ENCODE measurements around the gene MAEA. TPM values are rescaled to one million over a fixed set of nuclear protein-coding genes. Genes with fewer than 3 reads are reported as not detected.

MAEA gene
- total and polyA plus RNA-seq, 9 of the 15 experiments (the other 6 are each of a cell fraction or from before 2014, with no cell fraction given): 2.1 to 86.5 (median 45.0) TPM

- TF ChIP-seq CTCFL (IDR thresholded peaks at IDR 0.05; ENCODE audit: borderline replicate concordance, insufficient read depth, low read depth, low read length, poor library complexity, severe bottlenecking): no peak
- TF ChIP-seq CXXC5 (CRISPR knock-in tag; IDR thresholded peaks at IDR 0.05): peak; percentile 91
- TF ChIP-seq HDAC2 (IDR thresholded peaks at IDR 0.05): no peak
- TF ChIP-seq ZNF785 (CRISPR knock-in tag; IDR thresholded peaks at IDR 0.05): no peak
- no peak for TF ChIP-seq MEIS2 (IDR thresholded peaks at IDR 0.05; ENCODE audit: partially characterized antibody)
- no peak for TF ChIP-seq ZBTB8A (IDR thresholded peaks at IDR 0.05; ENCODE audit: partially characterized antibody)
- no peak for TF ChIP-seq ZNF407 (IDR thresholded peaks at IDR 0.05; ENCODE audit: low read depth)
- no peak for TF ChIP-seq ARNT (IDR thresholded peaks at IDR 0.05)
- TF ChIP-seq ETS2 (tag; IDR thresholded peaks at IDR 0.05; ENCODE audit: borderline replicate concordance, poor library complexity, severe bottlenecking): no peak
- no peak for TF ChIP-seq ZBTB26 (CRISPR knock-in tag; IDR thresholded peaks at IDR 0.05)
- TF ChIP-seq POLR2AphosphoS5 (IDR thresholded peaks at IDR 0.05; ENCODE audit: control insufficient read depth, insufficient read depth, low read depth, low read length): 0 out of 2 replicates have a peak, but pooled peaks have one; percentile 2
Measured at GRCh38 chr4:1249148-1249730, 40.5 kb upstream of the MAEA start (continued).
